GM19043 (cell line): ENCODE data around the gene TTLL11.

Experiments used
- ATAC-seq: cut with Tn5 transposase; IDR thresholded peaks from one replicate; pipeline ENCODE4 v1.9.1; 2021; ENCODE audit warnings: low read depth; ENCODE audit not compliant: unreplicated experiment

The TTLL11 gene

GRCh38 chr9:122110100-122110833, 17.2 kb upstream of the TTLL11 start:
- ATAC-seq, result no peak

GRCh38 chr9:122109035-122109813, 16.1 kb upstream of the TTLL11 start:
- no peak for ATAC-seq

DNA sequence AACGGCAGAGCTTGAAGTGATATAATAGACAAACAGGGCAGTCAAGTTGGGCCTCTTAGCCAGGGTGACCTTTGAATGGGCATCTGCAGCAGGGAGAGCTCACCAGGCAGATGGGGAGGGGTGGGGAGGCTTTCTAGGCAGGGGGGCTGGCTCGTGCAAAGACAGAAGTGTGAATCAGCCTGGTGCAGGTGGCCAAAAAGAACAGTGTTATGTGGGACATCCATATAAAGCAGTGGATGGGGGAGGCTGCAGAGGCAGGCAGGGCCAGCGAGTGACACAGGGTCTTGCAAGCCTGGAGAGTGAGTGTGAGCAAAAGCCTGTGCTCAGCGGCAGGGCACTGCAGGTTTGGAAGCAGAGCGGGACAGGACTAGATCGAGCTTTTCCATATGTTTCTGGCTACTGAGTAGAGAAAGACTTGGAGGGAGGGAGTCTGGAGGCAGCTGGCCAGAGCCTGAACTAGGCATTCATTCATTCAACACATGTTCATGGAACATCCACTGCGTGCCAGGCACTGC, 14.2 kb upstream of the TTLL11 start:
- no peak for ATAC-seq

DNA sequence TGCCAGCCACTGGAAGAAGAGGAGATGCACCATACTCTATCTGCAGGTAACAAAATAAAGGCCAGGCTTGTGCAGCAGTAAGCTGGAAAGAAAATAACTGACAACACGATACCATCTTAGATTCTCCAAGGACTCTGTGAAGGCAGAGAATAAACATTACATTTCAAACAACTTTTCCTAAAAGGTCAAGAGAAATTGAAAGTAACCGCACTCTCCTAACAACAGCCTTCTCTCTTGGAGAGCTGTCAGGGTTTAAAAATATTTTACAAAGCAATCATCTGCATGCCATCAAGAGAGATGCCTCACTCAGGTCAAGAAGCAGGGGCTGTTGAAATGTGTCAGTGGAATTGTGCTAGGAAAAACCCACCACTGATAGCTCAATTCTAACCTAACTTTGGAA, 13.5 kb upstream of the TTLL11 start:
- ATAC-seq, result no peak

DNA sequence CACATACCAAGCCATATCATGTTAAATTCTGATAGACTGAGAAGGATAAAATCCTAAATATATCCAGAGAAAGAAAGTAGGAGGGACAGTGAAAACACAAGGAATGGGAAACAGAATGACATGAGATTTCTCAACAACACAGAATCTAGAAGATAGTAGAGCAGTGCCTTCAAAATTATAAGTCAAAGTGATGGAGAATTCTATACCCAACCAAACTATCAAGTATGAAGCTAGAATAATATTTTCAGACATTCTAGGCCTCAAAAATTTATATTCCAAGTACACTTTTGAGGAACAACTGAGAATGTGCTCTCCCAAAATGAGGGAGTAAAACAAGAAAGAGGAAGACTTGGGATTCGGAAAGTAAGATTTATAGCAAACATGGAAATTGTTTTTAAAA, 10.9 kb upstream of the TTLL11 start:
- no peak for ATAC-seq

GRCh38 chr9:122102156-122102555, 9.0 kb upstream of the TTLL11 start:
- no peak for ATAC-seq

DNA sequence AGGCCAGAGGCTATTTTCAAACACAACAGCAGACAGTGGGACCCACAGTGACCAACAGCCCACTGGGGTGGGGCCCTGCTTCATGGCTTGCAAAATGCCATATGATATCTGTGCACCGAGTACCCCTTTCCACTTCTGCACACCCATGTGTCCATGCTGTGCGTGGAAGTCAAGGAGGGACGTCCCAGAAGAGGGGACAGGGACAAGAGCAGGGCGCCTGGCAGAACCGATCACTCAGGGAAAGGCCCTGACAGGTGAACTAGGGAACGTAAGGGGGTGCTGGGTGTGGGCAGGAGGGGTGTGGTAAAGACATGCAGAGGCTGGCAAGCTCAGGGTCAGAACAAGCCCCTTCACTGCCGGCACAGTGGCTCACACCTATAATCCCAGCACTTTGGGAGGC, 7.6 kb upstream of the TTLL11 start:
- ATAC-seq, result no peak

GRCh38 chr9:122099271-122099869, 6.3 kb upstream of the TTLL11 start:
- no peak for ATAC-seq

DNA sequence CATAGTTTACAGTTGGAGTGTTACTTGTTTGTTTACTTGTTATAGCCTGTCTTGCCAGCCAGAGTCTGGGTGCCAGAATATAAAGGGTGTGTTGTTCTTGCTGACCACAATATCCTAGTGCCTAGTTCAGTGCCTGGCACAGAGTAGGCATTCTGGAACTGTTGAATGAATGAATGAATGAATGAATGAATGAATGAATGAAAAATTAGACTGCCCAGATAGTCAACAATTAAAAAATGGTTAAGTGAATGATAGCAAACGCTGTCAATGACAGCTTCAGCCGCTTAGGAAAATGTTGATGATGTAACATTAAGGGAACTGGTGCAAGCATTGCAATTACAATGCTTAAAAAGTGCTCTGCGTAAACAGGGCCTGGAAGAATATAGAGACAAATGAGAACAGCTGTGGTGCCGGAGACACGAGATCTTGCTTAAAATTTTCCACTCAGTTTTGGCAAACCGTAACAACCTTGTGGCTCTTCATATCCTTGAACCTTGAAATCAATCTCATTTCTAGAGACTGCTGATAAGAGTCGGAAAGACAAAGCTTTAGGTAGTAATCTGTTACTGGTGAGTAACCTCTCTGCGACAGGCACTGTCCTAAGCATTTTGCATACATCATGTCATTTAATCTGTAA, 4.7 kb upstream of the TTLL11 start:
- no peak for ATAC-seq

- no peak for ATAC-seq
Measured at GRCh38 chr9:122096620-122097415, 3.7 kb upstream of the TTLL11 start.

GRCh38 chr9:122095010-122095767, 2.1 kb upstream of the TTLL11 start:
- ATAC-seq, result no peak

- ATAC-seq, result no peak
Measured at GRCh38 chr9:122091682-122092592, 1.2 kb downstream of the TTLL11 start.

DNA sequence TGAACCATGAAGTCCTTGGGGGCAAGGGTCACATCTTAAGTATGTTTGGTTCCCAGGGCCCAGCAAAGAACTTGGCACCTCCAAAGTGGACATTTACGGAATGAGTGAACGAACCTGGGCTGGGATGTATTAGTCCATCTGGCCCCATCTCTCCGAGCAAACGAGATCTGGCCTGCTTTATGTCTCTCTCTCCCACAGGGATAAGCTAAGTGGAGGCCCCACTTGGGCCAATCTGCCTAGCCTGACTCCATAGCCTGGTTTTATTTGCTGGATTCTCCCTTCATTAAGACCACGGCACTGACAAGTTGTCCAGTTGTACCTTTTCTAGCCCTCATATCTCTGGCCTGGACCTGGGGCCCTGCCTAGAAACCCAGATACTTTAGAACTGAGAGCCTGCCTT, 2.1 kb downstream of the TTLL11 start:
- no peak for ATAC-seq

DNA sequence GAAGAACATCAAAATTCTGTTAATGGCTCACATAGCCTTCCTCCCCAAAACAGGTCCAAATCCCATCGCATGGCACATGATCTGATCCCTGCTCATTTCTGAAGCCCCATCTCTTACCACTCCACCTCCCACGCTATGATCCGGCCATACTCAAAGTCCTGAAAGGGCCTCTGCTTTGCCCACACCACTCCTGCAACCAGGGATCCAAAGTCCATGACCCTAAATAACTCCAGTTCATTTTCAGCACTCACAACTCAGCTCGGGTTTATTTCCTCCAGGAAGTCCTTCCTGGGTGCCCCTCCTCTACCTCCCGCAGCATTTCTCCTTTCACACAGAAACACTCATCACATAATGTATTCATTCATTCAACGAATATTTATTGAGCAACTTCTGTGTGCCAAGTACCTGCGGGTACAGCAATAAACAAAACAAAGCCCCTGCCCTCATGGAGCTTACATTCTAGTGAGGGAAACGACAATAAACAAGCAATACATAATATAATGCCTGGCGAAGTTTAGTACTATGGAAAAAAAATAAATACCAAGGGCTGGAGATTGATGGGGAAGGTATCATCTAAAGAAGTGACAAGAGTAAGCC, 2.7 kb downstream of the TTLL11 start:
- ATAC-seq, result no peak

DNA sequence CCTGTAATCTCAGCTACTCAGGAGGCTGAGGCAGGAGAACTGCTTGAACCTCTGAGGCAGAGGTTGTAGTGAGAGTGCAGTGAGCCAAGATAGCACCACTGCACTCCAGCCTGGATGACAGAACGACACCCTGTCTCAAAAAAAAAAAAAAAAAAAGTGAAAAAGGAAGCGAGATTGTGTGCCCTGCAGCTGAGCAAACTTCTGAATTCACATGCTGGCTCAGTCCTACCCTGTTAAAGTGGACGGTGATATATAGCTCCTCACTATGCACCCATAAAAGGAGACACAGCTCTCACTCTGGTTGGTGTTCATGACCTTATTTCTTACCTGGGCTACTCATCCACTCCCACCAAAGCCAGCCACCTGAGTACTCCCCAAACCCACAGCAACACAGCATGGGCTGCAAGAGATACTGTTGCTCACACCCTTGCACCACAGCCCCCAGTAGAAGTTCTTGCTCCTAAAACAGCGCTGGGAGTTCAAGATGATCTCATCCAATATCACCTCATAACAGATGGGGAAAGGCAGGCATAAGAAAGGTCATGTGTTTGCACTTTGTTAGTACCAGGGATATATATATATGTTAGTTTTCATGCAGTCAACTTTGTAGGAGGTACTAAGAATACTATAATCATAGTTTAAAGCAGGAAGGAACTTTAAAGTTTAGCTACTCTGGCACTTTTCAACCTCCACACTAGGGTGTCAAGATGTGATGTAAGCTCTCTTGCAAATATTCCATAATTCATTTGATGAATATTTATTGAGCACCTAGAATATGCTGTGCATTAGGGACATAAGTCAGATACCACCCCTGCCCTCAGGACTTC, 4.0 kb downstream of the TTLL11 start:
- no peak for ATAC-seq

DNA sequence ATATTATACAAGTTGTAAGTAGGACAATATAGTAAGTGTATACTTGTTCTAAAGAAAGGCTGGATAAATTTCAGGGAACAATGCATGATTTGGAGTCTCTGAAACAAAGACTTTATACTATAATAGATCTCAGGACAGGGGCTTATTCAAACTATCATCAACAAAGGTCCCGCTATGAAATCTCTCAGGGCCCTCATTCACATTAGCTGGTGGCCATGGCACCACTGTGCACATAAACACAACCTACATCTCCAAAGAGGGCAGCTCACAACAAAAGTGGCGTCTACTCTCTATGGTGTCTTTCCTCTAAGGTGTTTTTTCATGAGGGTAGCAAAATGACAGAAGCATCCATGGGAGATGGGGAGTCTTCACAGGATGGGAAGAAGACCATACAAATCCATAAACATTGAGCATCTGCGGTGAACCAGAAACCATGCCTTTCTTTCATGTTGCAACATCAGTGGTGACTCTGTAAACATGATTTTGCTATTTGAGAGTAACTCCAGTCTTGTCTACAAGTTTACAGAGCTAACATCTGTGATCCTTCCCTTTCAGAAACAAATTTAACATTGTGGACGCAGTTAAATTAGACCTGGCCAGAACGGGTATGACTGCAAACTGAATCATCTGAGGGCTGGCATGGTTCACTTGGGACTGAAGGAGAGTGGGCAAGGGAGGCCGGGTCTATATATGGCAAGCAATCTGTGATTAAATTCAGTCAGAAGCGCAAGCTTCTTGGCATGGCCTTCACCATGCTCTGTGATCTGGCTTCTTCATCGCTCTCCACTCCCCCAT, 5.5 kb downstream of the TTLL11 start:
- no peak for ATAC-seq
